HG03108 (cell line): Measurements from ENCODE around the gene TRIP12.
"Not testable (repeated sequence)": the region's sequence is repeated elsewhere in the genome, so short reads cannot be mapped to it uniquely, and the experiment has no call there.

Experiments used
- ATAC-seq: cut with Tn5 transposase; IDR thresholded peaks from one replicate; pipeline ENCODE4 v1.9.1; 2021; ENCODE audit warnings: moderate library complexity; ENCODE audit not compliant: unreplicated experiment

The TRIP12 gene

GRCh38 chr2:229879191-229879950 is 42.4 kb downstream of the TRIP12 start:
- ATAC-seq = no peak

GRCh38 chr2:229875549-229875948 is 46.3 kb downstream of the TRIP12 start:
- no peak for ATAC-seq

GRCh38 chr2:229874647-229875046 is 47.2 kb downstream of the TRIP12 start:
- no peak for ATAC-seq

GRCh38 chr2:229873123-229873581 is 48.7 kb downstream of the TRIP12 start:
- ATAC-seq = peak; percentile 88

GRCh38 chr2:229870903-229871656 is 50.7 kb downstream of the TRIP12 start:
- ATAC-seq = no peak

- ATAC-seq = no peak
These were observed 52.6 kb downstream of the TRIP12 start for GRCh38 chr2:229869226-229869625.

- ATAC-seq = no peak
These were observed 53.0 kb downstream of the TRIP12 start for GRCh38 chr2:229868794-229869193.

GRCh38 chr2:229865033-229865432 is 56.8 kb downstream of the TRIP12 start:
- no peak for ATAC-seq

- ATAC-seq = no peak
These were observed 60.4 kb downstream of the TRIP12 start for GRCh38 chr2:229861431-229861830.

- no peak for ATAC-seq
These were observed 61.5 kb downstream of the TRIP12 start for GRCh38 chr2:229860334-229860733.

GRCh38 chr2:229858351-229858750 is 63.5 kb downstream of the TRIP12 start:
- ATAC-seq = no peak

- no peak for ATAC-seq
These were observed 64.2 kb downstream of the TRIP12 start for GRCh38 chr2:229857634-229858033.

- ATAC-seq = peak; percentile 51
These were observed 65.4 kb downstream of the TRIP12 start for GRCh38 chr2:229856413-229856812.

GRCh38 chr2:229855116-229855515 is 66.7 kb downstream of the TRIP12 start:
- ATAC-seq = no peak

GRCh38 chr2:229852565-229852964 is 69.2 kb downstream of the TRIP12 start:
- ATAC-seq = peak; percentile 78

GRCh38 chr2:229851870-229852269 is 69.9 kb downstream of the TRIP12 start:
- no peak for ATAC-seq

- ATAC-seq = not testable (repeated sequence)
These were observed 71.2 kb downstream of the TRIP12 start for GRCh38 chr2:229850355-229851275.

- ATAC-seq = no peak
These were observed 72.7 kb downstream of the TRIP12 start for GRCh38 chr2:229849073-229849472.

- no peak for ATAC-seq
These were observed 78.2 kb downstream of the TRIP12 start for GRCh38 chr2:229843613-229844012.

- ATAC-seq = no peak
These were observed 83.1 kb downstream of the TRIP12 start for GRCh38 chr2:229838729-229839128.

- ATAC-seq = no peak
These were observed 85.0 kb downstream of the TRIP12 start for GRCh38 chr2:229836847-229837246.
